Stomach (tissue), 9 donors: ENCODE data around the gene MYO1H. TPM values are rescaled to one million over a fixed set of nuclear protein-coding genes. Genes with fewer than 3 reads are reported as not detected.

ENCODE experiments used
- DNase-seq, 2 donors: peaks; one replicate each; pipeline versions ENCODE4 v3.0.0 to v3.0.0-alpha.2; 2013 to 2019
- H3K27ac ChIP-seq, 5 donors: fragments of 200-600 bp in 4 of 5; sonication (generic) in 4 of 5; one replicate each; pipeline ENCODE4 v1.5.1; 2013 to 2019; ENCODE audit warnings: mild to moderate bottlenecking in 1 of 5, moderate library complexity in 1 of 5
- H3K27me3 ChIP-seq, 3 donors: fragments of 200-600 bp; sonication (generic); one replicate each; pipeline ENCODE4 v1.5.1; 2017 to 2019; ENCODE audit warnings: mixed run types in 1 of 3
- H3K36me3 ChIP-seq, 4 donors: fragments of 200-600 bp; sonication (generic); 1 replicate in 3 of 4; 2 replicates in 1 of 4; pipeline ENCODE4 v1.5.1; 2016 to 2019
- H3K4me1 ChIP-seq, 4 donors: fragments of 200-600 bp; sonication (generic); one replicate each; pipeline ENCODE4 v1.5.1; 2016 to 2019
- H3K4me3 ChIP-seq, 4 donors: fragments of 200-600 bp; sonication (generic) in 3 of 4; one replicate each; pipeline ENCODE4 v1.5.1; 2016 to 2019; ENCODE audit warnings: mild to moderate bottlenecking in 1 of 4
- H3K9me3 ChIP-seq, 4 donors: fragments of 200-600 bp; sonication (generic); one replicate each; pipeline ENCODE4 v1.5.1; 2016 to 2019
- CTCF ChIP-seq, 7 experiments: fragments of 450-650 bp in 4 of 7; fragments of 200-600 bp in 3 of 7; sonication (generic) in 3 of 7; IDR thresholded peaks; one replicate each; pipeline ENCODE4 v1.5.1; 2016 to 2019; ENCODE audit warnings: antibody characterized with exemption in 7 of 7, control low read depth in 2 of 7, mild to moderate bottlenecking in 1 of 7
- EP300 ChIP-seq: sonication (generic); formaldehyde crosslinking; IDR thresholded peaks from one replicate; pipeline ENCODE4 v1.6.1; 2017; ENCODE audit warnings: antibody characterized with exemption
- POLR2A ChIP-seq, 4 donors: fragments of 450-650 bp; IDR thresholded peaks; one replicate each; pipeline ENCODE4 v1.6.1; 2016; ENCODE audit warnings: antibody characterized with exemption in 4 of 4, control low read depth in 2 of 4, mild to moderate bottlenecking in 1 of 4, moderate library complexity in 1 of 4
- POLR2AphosphoS5 ChIP-seq, 3 donors: sonication (generic); formaldehyde crosslinking; IDR thresholded peaks; one replicate each; pipeline ENCODE4 v1.6.1; 2016; ENCODE audit warnings: antibody characterized with exemption in 3 of 3
- WGBS, 5 donors: extraction: QIAGEN DNeasy Blood & Tissue Kit in 3 of 5; methylation state at CpG; one replicate each; pipeline versions ENCODE4 v1.1.5 to v1.1.7; 2013 to 2018; 5-methylcytosine and 5-hydroxymethylcytosine counted together
- intact Hi-C: fragments of 100-400 bp; cut with DNase I; formaldehyde crosslinking; loops from one replicate; pipeline ENCODE4 v1.15.1; 2023; ENCODE audit warnings: low total_unique reads
- polyA plus RNA-seq, 3 donors: library from polyadenylated mRNA; stranded (reverse); fragments of 200-250 nt; gene quantifications; one replicate each; pipeline ENCODE4 v1.2.3, GENCODE V29; 2013
- total RNA-seq, 5 donors: library from RNA; depleted of rRNA; stranded (reverse); fragments of >200 nt; gene quantifications; one replicate each; pipeline versions ENCODE4 v1.1.0 to v1.2.3, GENCODE V29; 2014 to 2016
- donor health status: healthy with polysubstance abuse.
- donor health status: Bipolar disorder and iron deficiency.
- donor health status: healthy.

MYO1H gene
- total and polyA plus RNA-seq, 8 donors: 0.08 TPM; not detected in 7

GRCh38 chr12:109487181-109488050 is 139.7 kb downstream of the MYO1H start:
- no peaks in the 10 kb centered on the region for H3K4me1 ChIP-seq
- peaks cover 82 to 99% (median 96%) of the 10 kb centered on the region in 4 donors for H3K36me3 ChIP-seq
- WGBS, 5 donors: 92 to 96% (median 94%) methylated on average over 9 of the region's 9 CpGs
- intact Hi-C loops: loop anchor here (10.0 kb wide), 1 partner anchor 63 kb away; no protein-coding TSS in a partner anchor
- no peak overlapping the region for H3K27ac ChIP-seq
- no peak for DNase-seq
- no peak for TF ChIP-seq POLR2AphosphoS5 (IDR thresholded peaks at IDR 0.05)
- TF ChIP-seq POLR2A (IDR thresholded peaks at IDR 0.05): no peak
- no peak for TF ChIP-seq EP300
- TF ChIP-seq CTCF (IDR thresholded peaks at IDR 0.05): no peak
- no peak overlapping the region for H3K4me3 ChIP-seq
- no peaks in the 10 kb centered on the region for H3K27me3 ChIP-seq
- no peaks in the 10 kb centered on the region for H3K9me3 ChIP-seq

GRCh38 chr12:109488051-109488665 is 140.5 kb downstream of the MYO1H start:
- intact Hi-C loops: loop anchor here (10.0 kb wide), 1 partner anchor 63 kb away; no protein-coding TSS in a partner anchor
- no peaks in the 10 kb centered on the region for H3K27me3 ChIP-seq
- no peak overlapping the region for H3K27ac ChIP-seq
- peaks cover 82 to 100% (median 100%) of the 10 kb centered on the region in 4 donors for H3K36me3 ChIP-seq
- no peaks in the 10 kb centered on the region for H3K4me1 ChIP-seq
- 84 to 94% (median 87%) methylated on average over 7 of the region's 7 CpGs for WGBS, 5 donors
- no peak overlapping the region for H3K4me3 ChIP-seq
- no peaks in the 10 kb centered on the region for H3K9me3 ChIP-seq
- no peak for DNase-seq
- no peak for TF ChIP-seq CTCF (IDR thresholded peaks at IDR 0.05)
- no peak for TF ChIP-seq POLR2AphosphoS5 (IDR thresholded peaks at IDR 0.05)
- no peak for TF ChIP-seq POLR2A (IDR thresholded peaks at IDR 0.05)
- no peak for TF ChIP-seq EP300

GRCh38 chr12:109489016-109489954 is 141.6 kb downstream of the MYO1H start:
- no peaks in the 10 kb centered on the region for H3K27me3 ChIP-seq
- H3K36me3 ChIP-seq: peaks cover 75 to 100% (median 100%) of the 10 kb centered on the region in 4 donors
- no peak for TF ChIP-seq POLR2A (IDR thresholded peaks at IDR 0.05)
- no peak for TF ChIP-seq CTCF (IDR thresholded peaks at IDR 0.05)
- no peak for TF ChIP-seq POLR2AphosphoS5 (IDR thresholded peaks at IDR 0.05)
- TF ChIP-seq EP300: no peak
- H3K27ac ChIP-seq: no peak overlapping the region
- 92 to 96% (median 95%) methylated on average over 14 of the region's 14 CpGs for WGBS, 5 donors
- H3K4me3 ChIP-seq: no peak overlapping the region
- no peak for DNase-seq
- intact Hi-C loops: loop anchor here (10.0 kb wide), 1 partner anchor 64 kb away; no protein-coding TSS in a partner anchor
- no peaks in the 10 kb centered on the region for H3K9me3 ChIP-seq
- H3K4me1 ChIP-seq: no peaks in the 10 kb centered on the region
